Measurements from ENCODE around the gene POMP.
A peak's percentile ranks its signal among the peaks of the same experiment; 100 is the strongest.
"Not testable (repeated sequence)": the region's sequence is repeated elsewhere in the genome, so short reads cannot be mapped to it uniquely, and the experiment has no call there.

Gene POMP

DNA sequence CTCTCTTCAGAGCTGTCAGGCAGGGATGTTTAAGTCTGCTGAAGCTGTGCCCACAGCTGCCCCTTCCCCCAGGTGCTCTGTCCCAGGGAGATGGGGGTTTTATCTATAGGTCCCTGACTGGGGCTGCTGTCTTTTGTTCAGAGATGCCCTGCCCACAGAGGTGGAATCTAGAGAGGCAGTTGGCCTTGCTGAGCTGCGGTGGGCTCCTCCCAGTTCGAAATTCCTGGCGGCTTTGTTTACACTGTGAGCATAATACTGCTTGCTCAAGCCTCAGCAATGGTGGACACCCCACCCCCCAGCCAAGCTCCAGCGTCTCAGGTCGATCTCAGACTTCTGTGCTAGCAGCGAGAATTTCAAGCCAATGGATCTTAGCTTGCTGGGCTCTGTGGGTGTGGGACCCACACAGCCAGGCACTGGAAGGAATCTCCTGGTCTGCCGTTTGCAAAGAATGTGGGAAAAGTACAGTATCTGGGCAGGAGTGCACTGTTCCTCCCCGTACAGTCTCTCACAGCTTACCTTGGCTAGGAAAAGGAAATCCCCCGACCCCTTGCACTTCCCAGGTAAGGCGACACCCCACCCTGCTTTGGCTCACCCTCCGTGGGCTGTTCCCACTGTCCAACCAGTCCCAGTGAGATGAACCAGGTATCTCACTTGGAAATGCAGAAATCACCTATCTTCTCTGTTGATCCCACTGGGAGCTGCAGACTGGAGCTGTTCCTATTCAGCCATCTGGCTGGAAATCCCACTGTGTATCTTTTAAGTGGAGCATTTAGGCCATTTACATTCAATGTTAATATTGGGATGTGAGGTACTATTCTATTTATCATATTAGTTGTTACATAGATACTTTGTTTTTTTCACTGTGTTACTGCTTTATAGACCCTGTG is 34.9 kb downstream of the POMP start:
- DNase-seq (ENCODE audit: low read depth in 2 of 2, low spot score in 1 of 2), result not testable (repeated sequence)

DNA sequence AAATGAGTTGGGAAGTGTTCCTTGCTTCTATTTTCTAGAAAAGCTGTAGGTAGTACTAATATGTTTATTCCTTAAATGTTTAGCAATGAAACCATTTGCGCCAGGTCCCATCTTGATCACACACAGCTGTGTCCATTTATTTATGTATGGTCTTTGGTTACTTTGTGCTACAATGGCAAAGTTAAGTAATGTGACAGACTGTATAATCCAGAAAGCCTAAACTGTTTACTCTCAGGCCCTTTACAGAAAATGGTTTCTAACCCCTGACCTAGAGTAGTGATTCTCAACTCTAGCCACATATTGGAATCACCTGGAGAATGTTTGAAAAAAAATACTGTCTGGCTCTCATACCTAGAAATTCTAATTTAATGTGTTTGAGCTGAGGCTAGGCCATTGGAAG is 38.5 kb downstream of the POMP start:
- DNase-seq (ENCODE audit: low read depth in 2 of 2, low spot score in 1 of 2), result no peak

DNA sequence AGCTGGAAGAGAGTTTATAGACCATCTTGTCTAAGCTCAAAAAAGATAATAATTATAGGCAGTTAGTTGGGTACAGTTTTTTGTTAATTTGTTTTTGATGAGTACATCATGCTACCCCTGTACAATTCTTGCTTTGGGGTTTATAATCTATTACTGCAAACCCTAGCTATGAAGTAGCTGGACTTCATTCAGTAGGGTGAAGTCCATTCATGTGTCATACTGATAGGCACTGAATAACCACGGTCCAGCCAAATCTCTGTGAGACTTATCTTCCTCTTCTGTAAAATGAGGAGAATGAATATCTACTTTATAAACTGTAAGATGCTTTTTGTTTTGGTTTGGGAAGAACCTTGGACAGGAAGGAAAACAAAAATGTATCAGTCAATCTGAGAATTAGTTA is 40.3 kb downstream of the POMP start:
- DNase-seq (ENCODE audit: low read depth in 2 of 2, low spot score in 1 of 2), result no peak

DNA sequence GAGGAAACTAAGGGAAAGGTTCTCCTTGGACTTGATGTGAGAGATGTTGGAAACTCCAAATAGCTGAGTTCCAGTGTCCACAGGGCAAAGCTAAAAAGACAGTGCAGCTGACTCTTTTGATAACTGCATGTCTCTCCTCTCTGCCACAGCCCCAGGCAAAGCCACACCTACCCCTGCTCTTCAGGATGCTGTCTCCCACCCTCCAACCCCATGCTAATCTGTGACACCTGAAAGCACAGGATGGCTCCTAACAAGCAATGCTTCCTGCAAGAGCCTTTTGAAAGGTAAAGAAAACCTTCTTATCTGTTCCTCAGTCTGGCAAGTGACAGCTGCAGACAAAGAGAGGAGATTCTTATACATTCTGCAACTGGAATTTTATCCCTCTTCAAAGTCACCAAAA is 45.4 kb downstream of the POMP start:
- no peak for DNase-seq (ENCODE audit: low read depth in 2 of 2, low spot score in 1 of 2)

DNA sequence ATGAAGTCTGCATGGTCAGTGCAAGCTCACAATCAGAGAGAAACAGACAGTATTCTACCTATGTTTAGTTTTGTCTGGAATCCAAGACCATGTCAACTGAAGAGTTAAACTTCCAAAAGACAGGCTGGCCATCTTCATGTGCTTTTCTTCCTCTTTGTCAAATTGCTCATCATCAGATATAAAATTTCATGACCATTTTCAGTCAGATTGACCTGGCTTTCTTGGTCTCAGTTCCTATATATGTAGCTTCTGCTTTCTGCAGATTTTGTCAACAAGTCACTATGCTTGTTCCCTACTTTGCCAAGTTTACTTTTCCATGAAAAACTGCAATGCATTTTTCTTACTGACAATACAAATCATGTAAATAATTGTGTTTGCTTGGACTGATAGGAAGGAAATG is 46.0 kb downstream of the POMP start:
- no peak for DNase-seq (ENCODE audit: low read depth in 2 of 2, low spot score in 1 of 2)

DNA sequence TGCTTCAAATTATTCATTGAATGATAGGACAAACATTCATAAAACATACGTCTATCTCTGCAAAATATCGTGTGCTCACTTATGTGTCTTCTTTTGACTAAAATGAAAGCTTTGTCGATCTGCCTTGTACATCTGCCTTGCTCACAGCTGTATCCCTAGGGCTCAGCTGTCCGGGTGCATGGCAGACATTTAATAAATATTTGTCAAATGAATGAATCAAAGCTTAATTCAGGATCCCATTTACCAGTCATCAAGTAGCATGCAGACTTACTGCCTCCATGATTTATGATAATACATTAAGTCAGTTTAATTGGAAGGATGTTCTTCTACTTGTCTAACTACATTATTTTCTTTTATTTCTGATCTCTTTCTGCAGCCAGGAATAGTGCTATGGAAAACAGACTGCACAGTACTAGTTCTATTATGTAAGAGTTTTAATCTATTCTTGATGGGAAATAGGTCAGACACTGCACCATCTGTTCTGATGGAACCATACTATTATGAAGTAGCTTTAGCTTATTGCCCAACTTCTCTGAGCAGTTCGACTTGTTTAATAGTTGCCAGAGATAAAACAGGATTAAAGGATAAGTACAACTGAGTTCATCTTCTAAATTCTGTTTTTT is 46.6 kb downstream of the POMP start:
- no peak for DNase-seq (ENCODE audit: low read depth in 2 of 2, low spot score in 1 of 2)

DNA sequence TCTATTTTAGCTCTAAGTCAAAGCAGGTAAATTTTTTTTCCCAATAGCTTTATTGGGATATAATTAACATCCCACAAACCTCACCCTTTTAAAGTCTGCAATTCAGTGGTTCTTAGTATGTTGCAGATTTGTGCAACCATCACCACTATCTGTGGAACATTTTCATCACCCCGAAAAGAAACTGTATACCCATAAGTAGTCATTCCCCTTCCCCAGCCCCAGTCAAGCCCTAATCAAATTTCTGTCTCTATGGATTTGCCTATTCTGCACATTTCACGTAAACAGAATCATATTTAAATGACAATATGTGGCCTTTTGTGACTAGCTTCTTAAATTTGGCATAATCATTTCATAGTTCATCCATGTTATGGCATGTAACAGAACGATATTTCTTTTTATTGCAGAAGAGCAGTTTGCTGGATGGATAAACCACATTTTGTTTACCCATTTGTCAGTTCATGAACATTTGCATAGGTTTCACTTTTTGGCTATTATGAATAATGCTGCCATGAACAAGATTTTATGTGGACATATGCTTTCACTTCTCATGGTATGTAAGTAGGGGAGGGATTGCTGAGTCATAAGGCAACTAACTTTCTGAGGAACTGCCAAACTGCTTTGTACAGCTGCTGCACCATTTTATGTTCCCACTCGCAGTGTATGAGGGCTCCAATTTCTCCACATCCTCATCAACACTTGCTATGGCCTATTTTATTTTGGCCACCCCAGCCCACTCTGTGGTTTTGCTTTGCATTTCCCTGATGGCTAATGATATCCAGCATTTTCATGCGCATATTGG is 48.9 kb downstream of the POMP start:
- no peak for DNase-seq (ENCODE audit: low read depth in 2 of 2, low spot score in 1 of 2)

DNA sequence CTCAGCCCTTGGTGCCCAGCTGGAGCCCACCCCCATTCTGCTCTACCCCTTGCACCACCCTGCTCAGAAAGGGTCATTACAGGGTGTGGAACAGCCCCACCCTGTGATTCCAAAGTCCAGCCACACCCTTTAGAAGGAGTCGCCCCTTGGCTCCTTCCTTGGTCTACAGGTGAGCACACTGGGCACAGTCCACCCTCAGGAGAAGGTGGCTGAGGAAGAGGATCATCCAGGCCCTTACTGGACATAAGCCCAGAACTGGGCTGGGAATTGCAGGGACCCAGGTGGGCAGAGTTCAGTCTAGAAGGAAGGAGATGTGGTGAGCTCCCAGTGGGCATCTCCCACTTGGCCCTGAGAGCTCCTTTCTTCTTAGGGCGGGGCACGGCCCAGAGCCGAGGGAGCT is 51.2 kb downstream of the POMP start:
- DNase-seq (ENCODE audit: low read depth in 2 of 2, low spot score in 1 of 2), result no peak

DNA sequence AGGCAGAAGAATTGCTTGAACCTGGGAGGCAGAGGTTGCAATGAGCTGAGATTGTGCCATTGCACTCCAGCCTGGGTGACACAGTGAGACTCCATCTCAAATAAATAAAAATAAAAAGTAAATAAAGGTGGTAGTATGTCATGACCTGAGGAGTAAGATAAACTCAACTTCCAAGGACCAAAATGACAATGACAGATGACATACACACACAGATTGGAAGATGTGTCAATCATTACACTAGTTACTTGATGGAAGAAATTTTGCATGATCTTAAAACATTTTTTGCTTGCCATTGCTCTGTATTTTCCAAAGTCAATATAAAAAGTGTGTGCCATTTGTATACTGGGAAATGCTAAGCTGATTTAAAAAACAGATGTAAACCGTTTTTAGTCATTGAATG is 55.7 kb downstream of the POMP start:
- DNase-seq (ENCODE audit: low read depth in 2 of 2, low spot score in 1 of 2), result no peak

DNA sequence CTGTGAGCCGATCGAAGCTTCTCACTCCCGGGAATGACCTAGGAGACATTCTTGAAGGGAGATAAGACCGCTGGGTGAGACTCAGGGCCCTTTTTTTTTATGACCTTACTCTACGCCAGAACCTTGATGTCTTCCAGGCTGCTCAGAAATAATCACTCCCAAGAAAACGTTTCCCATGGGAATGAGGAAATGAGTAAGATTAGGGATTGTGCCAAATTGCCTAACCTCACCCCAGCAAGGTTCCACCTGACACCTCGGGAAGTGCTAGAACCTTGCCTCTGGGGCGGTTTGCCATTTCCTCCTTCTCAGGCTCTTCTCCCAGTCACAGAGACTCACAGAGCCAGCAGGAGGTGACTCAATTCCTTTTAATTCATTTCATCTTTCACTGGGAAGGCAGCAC is 57.6 kb downstream of the POMP start:
- no peak for DNase-seq (ENCODE audit: low read depth in 2 of 2, low spot score in 1 of 2)

DNA sequence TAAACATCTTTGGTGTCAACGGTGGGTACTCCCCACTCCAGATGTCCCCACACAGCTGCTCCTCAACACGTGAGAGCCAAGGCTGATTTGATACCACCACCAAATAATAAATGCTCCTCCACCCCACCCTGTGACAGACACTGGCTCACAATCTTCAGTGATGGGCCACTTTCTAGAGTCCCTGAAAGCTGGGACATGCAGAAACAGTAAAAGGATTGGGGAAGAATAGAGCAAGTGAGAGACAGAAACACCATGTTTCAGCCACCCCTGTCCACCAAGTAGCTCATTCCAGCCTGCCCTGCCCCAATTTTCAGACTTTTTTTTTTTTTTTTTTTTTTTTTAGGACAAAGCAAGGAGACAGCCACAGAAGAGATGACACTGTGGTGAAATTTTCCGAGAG is 58.2 kb downstream of the POMP start:
- DNase-seq (ENCODE audit: low read depth in 2 of 2, low spot score in 1 of 2), result no peak

DNA sequence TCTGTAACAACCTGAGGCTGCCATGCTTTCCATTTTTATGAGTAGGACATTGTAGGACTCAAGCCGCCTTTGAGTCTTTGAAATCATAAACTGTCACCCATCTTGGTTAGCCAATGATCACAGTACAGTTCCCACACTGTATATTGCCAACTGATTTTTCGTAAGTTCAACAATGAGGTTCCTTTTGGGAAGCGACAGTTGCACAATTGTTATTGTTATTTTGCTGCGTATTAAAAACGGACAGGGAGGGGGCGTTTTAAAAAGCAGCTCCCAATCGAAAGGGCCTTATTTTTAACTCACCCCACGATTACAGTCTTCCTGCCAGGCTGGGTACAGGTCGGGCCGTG is 59.2 kb downstream of the POMP start:
- DNase-seq (ENCODE audit: low read depth in 2 of 2, low spot score in 1 of 2), result no peak

DNA sequence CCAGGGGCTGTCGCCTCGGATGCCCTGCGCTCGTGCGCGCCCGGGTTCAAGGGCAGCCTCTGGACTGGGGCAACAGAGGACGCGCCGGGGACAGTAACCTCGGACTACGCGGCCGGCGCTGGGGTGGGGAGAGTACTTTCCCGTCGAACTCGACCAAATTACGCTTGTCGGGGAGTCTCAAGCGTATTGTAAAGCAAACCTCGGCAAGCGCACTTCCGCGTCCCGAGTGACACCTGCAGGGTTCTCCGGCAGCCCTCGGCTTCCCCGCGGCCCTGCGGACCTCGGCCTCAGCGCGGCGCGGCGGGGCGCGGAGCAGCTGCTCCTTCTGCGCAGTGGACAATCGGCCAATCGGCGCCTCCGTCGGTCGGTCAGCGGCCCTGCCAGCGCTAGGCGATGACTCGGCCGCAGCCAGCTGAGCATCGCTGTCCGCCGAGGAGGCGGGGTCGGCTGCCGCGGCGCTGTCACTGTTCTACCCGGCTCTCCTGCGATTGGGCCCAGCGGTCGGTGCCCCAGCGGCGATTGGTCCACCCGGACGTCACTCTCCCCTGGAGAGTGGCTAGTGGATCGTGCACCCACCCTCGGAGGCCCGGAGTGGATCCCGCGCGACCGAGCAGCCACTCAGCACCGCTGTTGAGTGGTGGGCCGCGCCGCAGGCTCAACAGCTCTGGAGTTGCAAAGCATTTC is 59.8 kb downstream of the POMP start, which contains the start of gene SLC46A3:
Gene SLC46A3, minus strand, starts transcription at position 428 of the 684 bp plus-strand sequence. CDS start 972 bp downstream, outside the sequence.
- DNase-seq (ENCODE audit: low read depth in 2 of 2, low spot score in 1 of 2), result peak; percentile 93 to 95

DNA sequence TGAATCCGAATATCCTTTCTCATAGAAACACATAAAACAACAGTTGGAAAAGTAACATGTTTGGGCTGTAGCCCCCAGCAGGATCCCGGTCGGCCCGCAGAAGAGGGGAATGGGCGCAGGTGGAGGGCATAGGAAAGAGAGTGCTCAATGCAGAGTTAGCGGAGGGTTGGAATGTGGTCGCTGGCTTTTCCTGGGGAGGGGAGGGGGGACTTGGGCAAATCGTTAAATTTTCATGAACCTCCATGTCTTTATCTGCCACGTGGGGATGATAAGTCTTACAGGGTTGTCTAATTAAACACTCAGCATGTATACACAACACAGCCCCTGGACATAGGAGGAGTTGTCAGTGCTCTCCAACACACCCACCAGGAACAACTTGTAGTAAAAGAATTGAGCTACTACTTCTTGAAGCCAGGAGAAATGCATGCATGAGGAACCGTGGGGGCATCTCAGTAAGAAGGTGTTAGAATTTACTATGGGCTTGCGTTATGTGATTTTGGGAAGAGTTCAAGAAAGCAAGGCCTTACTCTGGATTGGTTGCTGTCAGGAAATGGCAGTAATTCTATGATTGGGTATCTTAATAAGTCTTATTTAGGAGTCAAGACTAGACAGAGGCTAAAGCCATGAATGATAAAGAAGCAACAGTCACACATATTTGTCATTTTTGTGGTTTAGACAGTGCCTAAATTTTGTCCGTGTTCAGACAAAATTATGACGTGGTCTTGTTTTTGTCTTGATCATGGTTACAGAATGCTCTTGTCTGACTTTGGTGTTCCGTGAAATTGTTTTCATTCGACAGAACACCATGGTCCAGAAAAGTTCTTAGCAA is 60.5 kb downstream of the POMP start:
- DNase-seq (ENCODE audit: low read depth in 2 of 2, low spot score in 1 of 2), result no peak

DNA sequence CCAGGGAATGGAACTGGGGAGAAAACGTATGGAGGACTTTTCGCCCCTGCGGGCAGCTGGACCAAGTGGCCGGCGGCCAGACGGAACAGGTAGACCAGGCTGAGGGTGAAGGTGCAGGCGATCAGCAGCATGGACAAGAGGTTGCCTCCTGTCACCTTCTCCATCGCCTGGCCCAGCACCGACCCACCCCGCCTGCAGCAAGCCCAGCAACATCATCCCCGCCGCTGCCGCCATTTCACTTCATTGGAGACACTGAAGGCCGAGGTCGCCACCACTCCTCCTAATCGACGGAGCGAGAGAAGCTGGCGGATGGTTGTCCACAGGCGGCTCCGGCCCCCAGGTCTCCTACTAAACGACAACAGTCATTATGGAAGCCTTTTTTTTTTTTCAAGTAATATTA is 64.9 kb downstream of the POMP start:
- no peak for DNase-seq (ENCODE audit: low read depth in 2 of 2, low spot score in 1 of 2)

DNA sequence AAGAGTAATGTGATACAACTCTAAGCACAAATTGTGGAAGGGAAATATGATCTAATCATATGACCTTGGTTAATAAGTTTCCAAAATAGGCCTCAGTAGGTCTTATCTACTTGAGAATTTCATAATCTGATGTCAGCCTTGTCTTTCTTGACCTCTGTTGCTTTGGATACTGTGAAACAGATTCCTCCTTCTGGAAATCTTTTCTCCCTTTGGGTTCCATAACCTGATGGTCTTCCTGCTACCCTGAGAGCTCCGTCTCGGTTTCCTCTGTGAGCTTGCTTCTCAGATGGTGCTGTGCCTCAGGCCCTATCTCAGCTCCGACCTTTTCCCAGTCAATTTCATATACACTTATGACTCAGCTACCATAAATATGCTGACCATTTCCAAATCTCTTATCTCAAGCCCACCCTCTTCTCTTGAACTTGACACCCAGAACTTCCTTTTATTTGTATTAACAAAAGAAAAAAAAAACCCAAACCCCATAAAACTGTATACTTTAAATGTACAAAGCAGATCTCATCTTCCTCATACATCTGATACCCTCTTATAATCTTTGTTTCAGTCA is 66.2 kb downstream of the POMP start:
- DNase-seq (ENCODE audit: low read depth in 2 of 2, low spot score in 1 of 2), result no peak
